GM12875 (cell line): ENCODE data around the gene ARHGEF17.

Source experiments
- H3K4me3 ChIP-seq: one replicate; pipeline ENCODE4 v1.5.1; 2011; ENCODE audit warnings: low read depth, low read length, control low read depth
- TF ChIP-seq, protein P1 (sequence below): IDR thresholded peaks from 2 replicates; pipeline ENCODE4 v1.5.1; 2011; ENCODE audit warnings: low read depth, mild to moderate bottlenecking, control low read depth, inconsistent platforms, low read length, moderate library complexity, borderline replicate concordance; ENCODE audit not compliant: insufficient read depth

ARHGEF17 gene

DNA sequence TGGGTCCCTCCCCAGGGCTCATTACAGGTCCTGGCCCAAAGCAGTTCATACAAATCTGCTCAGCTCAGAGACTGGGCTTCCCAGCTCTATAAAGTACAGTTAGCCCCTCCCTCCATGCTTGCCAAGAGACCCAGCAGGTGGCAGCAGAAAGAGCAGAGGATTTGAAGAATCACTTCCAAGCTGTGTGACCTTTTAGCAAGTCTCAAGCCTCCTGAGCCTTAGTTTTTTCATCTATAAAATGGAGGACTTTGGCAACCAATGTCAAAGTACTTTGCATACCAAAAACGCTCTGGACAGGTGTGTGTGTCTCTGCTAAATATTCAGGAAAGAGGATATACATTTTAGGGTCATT is 94.7 kb downstream of the ARHGEF17 start:
- TF ChIP-seq, protein P1, sequence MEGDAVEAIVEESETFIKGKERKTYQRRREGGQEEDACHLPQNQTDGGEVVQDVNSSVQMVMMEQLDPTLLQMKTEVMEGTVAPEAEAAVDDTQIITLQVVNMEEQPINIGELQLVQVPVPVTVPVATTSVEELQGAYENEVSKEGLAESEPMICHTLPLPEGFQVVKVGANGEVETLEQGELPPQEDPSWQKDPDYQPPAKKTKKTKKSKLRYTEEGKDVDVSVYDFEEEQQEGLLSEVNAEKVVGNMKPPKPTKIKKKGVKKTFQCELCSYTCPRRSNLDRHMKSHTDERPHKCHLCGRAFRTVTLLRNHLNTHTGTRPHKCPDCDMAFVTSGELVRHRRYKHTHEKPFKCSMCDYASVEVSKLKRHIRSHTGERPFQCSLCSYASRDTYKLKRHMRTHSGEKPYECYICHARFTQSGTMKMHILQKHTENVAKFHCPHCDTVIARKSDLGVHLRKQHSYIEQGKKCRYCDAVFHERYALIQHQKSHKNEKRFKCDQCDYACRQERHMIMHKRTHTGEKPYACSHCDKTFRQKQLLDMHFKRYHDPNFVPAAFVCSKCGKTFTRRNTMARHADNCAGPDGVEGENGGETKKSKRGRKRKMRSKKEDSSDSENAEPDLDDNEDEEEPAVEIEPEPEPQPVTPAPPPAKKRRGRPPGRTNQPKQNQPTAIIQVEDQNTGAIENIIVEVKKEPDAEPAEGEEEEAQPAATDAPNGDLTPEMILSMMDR, result 0 out of 2 replicates have a peak, but pooled peaks have one; percentile 40
- no peak overlapping the region for H3K4me3 ChIP-seq

GRCh38 chr11:73403541-73403940 is 95.5 kb downstream of the ARHGEF17 start:
- H3K4me3 ChIP-seq, result no peak overlapping the region
- TF ChIP-seq, protein P1, result no peak

- no peak overlapping the region for H3K4me3 ChIP-seq
- TF ChIP-seq, protein P1, result peak; percentile 30; the same call in 1 of the 2 replicates
Observed at GRCh38 chr11:73404048-73404447, 96.0 kb downstream of the ARHGEF17 start.

- TF ChIP-seq, protein P1, result no peak
Observed at GRCh38 chr11:73404506-73405145, 96.5 kb downstream of the ARHGEF17 start.

DNA sequence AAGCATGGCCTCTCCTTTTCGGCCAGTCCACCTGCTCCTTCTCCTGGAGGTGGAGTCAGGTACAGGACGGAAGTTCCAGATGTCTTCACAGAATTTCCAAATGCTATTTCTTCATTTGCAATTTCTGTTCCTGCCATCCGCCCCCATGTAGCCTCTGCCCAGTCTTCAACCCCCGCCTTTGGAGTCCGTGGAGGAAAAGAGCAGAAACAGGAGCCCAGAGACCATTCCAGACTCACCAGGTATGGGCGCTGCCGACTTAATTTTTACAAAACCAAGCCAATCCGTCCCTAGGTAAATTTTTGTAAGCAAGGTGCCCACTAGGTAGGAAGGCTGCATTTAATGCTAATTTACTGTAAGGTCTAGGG is 97.1 kb downstream of the ARHGEF17 start:
- no peak overlapping the region for H3K4me3 ChIP-seq
- TF ChIP-seq, protein P1, result no peak

More at GRCh38 chr11:73404506-73405145, 96.5 kb downstream of the ARHGEF17 start:
- no peak overlapping the region for H3K4me3 ChIP-seq

DNA sequence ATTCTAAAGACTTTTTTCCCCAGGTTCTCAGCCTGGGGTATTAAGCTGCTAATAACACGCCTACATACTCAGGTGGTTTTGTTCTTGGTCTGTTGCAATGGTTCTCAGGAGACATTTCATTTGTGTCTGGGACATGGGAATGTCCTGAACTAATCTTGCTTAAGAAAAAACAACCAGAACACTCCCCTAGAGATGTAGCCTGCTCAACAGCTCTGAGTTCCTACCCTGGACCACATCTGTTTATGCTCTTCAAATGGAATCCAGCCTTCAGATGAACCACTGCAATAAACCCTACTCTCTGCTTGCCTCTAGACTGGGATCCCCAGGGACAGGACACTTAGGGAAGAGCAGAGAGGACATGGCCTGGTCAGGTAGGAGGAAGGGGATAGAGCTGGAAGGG is 98.1 kb downstream of the ARHGEF17 start:
- TF ChIP-seq, protein P1, result no peak
- no peak overlapping the region for H3K4me3 ChIP-seq

DNA sequence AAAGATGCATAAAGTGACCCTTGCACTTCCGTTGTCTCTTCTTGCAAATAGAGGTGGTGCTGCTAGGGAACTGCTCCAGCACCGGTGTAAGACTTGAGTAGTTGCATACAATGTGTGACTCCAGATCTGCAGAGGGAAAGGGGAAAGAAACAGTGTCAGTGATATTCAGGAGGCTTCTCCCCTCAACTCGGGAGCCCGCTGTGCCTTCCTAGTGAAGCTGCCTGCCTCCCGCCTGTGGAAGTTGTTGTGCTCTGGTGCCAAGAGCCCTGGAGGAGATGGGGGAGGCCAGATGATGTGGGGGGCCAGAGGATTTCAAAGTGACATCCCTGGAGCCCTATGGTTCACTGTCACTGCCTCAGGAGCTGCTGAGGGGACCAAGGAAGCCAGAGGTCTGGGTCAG is 98.5 kb downstream of the ARHGEF17 start:
- H3K4me3 ChIP-seq, result no peak overlapping the region
- TF ChIP-seq, protein P1, result no peak
